Lower leg skin (tissue), 3 donors: ENCODE data around the gene XPNPEP2.

ENCODE experiments used
- POLR2A ChIP-seq, 2 donors: fragments of 450-650 bp; IDR thresholded peaks; one replicate each; pipeline ENCODE4 v1.6.1; 2016 to 2017; ENCODE audit warnings: antibody characterized with exemption in 2 of 2, mild to moderate bottlenecking in 1 of 2, moderate library complexity in 1 of 2
- TF ChIP-seq, protein P1 (sequence below), 3 donors: fragments of 450-650 bp; IDR thresholded peaks; one replicate each; pipeline ENCODE4 v1.5.1; 2016; ENCODE audit warnings: antibody characterized with exemption in 3 of 3, mild to moderate bottlenecking in 3 of 3, moderate library complexity in 2 of 3

DNA sequence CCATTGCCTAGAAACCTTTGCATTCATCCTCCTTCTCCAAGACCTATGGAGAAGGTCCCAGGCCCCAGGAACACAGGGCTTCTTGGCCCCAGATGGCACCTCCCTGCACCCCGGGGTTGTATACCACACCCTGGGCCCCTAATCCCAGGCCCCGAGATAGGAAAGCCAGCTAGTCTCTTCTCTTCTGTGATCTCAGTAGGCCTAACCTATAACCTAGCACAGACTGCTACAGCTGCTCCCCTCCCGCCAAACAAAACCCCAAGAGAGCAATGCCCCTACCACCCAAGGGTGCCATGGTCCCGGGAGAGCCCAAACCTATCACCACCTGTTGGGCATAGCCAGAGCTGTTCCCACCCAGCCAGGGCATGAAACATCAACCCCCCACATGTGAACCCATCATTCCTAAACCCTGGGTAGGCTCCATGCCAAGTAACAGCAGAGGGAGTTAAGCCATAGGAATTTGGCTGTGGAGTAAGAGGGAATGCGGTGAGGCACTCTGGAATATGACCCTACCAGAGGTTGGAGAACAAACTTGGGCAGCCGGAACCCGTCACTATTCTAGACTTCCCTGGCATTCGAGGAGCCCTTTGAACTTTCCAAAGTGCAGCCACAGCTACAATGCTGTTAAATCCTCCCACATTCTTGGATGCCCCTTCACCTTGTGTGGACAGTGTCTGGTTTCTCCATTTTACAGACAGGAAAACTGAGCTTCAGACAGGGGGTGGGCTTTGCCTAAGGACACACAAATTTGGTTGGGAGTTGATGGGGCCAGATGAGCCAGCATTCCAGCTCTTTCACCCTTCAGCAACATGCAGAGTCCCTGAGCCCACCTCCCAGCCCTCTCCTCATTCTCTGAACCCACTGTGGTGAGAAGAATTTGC, 30.0 kb downstream of the XPNPEP2 start:
- TF ChIP-seq, protein P1, sequence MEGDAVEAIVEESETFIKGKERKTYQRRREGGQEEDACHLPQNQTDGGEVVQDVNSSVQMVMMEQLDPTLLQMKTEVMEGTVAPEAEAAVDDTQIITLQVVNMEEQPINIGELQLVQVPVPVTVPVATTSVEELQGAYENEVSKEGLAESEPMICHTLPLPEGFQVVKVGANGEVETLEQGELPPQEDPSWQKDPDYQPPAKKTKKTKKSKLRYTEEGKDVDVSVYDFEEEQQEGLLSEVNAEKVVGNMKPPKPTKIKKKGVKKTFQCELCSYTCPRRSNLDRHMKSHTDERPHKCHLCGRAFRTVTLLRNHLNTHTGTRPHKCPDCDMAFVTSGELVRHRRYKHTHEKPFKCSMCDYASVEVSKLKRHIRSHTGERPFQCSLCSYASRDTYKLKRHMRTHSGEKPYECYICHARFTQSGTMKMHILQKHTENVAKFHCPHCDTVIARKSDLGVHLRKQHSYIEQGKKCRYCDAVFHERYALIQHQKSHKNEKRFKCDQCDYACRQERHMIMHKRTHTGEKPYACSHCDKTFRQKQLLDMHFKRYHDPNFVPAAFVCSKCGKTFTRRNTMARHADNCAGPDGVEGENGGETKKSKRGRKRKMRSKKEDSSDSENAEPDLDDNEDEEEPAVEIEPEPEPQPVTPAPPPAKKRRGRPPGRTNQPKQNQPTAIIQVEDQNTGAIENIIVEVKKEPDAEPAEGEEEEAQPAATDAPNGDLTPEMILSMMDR (IDR thresholded peaks at IDR 0.05), result no peak
- TF ChIP-seq POLR2A (IDR thresholded peaks at IDR 0.05), result no peak
